ENCODE data around the gene DHRS12.

DHRS12 gene

GRCh38 chr13:51805925-51806324 is 2.0 kb upstream of the DHRS12 start:
- DNase-seq: no peak

GRCh38 chr13:51805313-51805712 is 1.4 kb upstream of the DHRS12 start:
- DNase-seq: no peak

GRCh38 chr13:51804295-51805172 is 571 bp upstream of the DHRS12 start:
- DNase-seq: peak; percentile 49

GRCh38 chr13:51802631-51803418 is 1.1 kb downstream of the DHRS12 start:
- no peak for DNase-seq

GRCh38 chr13:51801631-51802099 is 2.3 kb downstream of the DHRS12 start:
- no peak for DNase-seq

- no peak for DNase-seq
Measured at GRCh38 chr13:51800486-51800885, 3.5 kb downstream of the DHRS12 start.

- DNase-seq: no peak
Measured at GRCh38 chr13:51799261-51799660, 4.7 kb downstream of the DHRS12 start.

- DNase-seq: peak; percentile 67
Measured at GRCh38 chr13:51797664-51798488, 6.1 kb downstream of the DHRS12 start.

GRCh38 chr13:51796546-51796945 is 7.4 kb downstream of the DHRS12 start:
- no peak for DNase-seq

GRCh38 chr13:51795419-51795818 is 8.5 kb downstream of the DHRS12 start:
- no peak for DNase-seq

GRCh38 chr13:51794964-51795363 is 9.0 kb downstream of the DHRS12 start:
- DNase-seq: no peak

- no peak for DNase-seq
Measured at GRCh38 chr13:51793570-51794271, 10.2 kb downstream of the DHRS12 start.

- no peak for DNase-seq
Measured at GRCh38 chr13:51786425-51787265, 17.3 kb downstream of the DHRS12 start.

GRCh38 chr13:51785712-51786424 is 18.1 kb downstream of the DHRS12 start:
- no peak for DNase-seq

GRCh38 chr13:51784097-51784496 is 19.9 kb downstream of the DHRS12 start:
- no peak for DNase-seq

- DNase-seq: no peak
Measured at GRCh38 chr13:51783428-51784094, 20.4 kb downstream of the DHRS12 start.

GRCh38 chr13:51782026-51782710 is 21.8 kb downstream of the DHRS12 start:
- no peak for DNase-seq

GRCh38 chr13:51781246-51782022 is 22.5 kb downstream of the DHRS12 start:
- no peak for DNase-seq

- DNase-seq: no peak
Measured at GRCh38 chr13:51780099-51780498, 23.9 kb downstream of the DHRS12 start.
